Peyer's patch (tissue), 4 donors: ENCODE data around the gene HAUS1.

Experiments
- CTCF ChIP-seq, 6 experiments: fragments of 450-650 bp in 4 of 6; fragments of 200-600 bp in 2 of 6; sonication (generic) in 1 of 6; IDR thresholded peaks; one replicate each; pipeline ENCODE4 v1.5.1; 2017 to 2019; ENCODE audit warnings: antibody characterized with exemption in 6 of 6, mild to moderate bottlenecking in 3 of 6, moderate library complexity in 1 of 6
- POLR2A ChIP-seq, 2 donors: fragments of 450-650 bp; IDR thresholded peaks; one replicate each; pipeline ENCODE4 v1.5.1; 2017; ENCODE audit warnings: antibody characterized with exemption in 2 of 2, mild to moderate bottlenecking in 2 of 2, moderate library complexity in 2 of 2

GRCh38 chr18:46071653-46072375 lies 32.4 kb upstream of the HAUS1 start, which contains the start of gene PSTPIP2:
- TF ChIP-seq CTCF (IDR thresholded peaks at IDR 0.05) (no peak), POLR2A (IDR thresholded peaks at IDR 0.05) (peak in 1 of 2 donors; percentile 16)
